GM12873 (cell line): ENCODE results near the gene ENDOV.
A peak's percentile ranks its signal among the peaks of the same experiment; 100 is the strongest.

Source experiments
- TF ChIP-seq, protein P1 (sequence below): IDR thresholded peaks from 2 replicates; pipeline ENCODE4 v1.5.1; 2012; ENCODE audit warnings: low read depth, mild to moderate bottlenecking, moderate library complexity, low read length, control low read depth; ENCODE audit not compliant: insufficient read depth; ENCODE audit errors: missing control alignments

The ENDOV gene

DNA sequence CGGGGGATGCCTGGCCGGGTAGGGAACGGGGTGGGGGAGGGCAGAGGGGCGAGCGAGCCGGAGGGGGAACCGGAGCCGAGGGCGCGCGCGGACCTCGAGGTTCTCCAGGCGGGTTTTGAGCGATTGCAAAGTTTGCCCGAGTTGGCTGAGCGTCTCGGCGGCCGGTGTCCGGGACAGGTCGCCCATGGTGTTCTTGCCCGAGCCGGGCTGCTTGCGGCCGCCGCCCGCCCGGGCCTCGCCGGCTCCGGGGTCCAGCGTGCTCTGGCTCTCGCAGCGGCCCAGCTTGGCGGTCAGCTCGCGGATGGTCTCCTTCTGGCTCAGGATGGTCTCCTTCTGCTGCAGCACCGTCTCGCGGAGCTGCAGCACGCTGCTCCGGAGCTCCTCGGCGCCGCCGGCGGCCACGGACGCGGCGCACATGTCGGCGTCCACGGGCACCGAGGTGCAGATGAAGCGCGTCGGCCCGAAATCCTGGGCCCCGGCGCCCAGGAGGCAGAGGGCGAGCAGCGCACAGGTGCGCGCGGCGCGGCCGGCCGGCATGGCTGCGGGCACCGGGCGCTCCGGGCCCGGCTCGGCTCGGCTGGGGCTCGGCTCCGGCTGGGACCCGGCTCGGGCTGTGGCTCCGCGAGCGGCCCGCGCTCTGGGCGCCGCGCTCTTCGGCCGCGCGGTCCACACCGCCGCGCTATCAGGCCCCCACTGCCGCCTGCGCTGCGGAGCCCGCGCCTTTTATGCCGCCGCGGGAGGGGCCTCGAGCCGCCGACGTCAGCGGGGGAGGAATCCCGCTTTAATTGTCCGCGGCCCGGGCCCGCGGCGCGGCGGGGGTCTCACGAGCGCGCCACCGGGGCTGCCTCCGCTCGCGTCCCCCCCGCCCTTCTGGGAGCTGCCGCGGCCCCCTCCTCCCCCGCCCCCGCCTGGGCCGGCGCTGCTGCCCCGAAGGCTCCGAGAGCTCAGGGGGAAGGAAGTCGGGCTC, 61.2 kb downstream of the ENDOV start, which contains the start of gene NPTX1:
NPTX1 (minus strand) TSS at position 698 of the 967 bp plus-strand sequence; CDS start at position 537, 161 bp downstream.
- TF ChIP-seq, protein P1, sequence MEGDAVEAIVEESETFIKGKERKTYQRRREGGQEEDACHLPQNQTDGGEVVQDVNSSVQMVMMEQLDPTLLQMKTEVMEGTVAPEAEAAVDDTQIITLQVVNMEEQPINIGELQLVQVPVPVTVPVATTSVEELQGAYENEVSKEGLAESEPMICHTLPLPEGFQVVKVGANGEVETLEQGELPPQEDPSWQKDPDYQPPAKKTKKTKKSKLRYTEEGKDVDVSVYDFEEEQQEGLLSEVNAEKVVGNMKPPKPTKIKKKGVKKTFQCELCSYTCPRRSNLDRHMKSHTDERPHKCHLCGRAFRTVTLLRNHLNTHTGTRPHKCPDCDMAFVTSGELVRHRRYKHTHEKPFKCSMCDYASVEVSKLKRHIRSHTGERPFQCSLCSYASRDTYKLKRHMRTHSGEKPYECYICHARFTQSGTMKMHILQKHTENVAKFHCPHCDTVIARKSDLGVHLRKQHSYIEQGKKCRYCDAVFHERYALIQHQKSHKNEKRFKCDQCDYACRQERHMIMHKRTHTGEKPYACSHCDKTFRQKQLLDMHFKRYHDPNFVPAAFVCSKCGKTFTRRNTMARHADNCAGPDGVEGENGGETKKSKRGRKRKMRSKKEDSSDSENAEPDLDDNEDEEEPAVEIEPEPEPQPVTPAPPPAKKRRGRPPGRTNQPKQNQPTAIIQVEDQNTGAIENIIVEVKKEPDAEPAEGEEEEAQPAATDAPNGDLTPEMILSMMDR = no peak

DNA sequence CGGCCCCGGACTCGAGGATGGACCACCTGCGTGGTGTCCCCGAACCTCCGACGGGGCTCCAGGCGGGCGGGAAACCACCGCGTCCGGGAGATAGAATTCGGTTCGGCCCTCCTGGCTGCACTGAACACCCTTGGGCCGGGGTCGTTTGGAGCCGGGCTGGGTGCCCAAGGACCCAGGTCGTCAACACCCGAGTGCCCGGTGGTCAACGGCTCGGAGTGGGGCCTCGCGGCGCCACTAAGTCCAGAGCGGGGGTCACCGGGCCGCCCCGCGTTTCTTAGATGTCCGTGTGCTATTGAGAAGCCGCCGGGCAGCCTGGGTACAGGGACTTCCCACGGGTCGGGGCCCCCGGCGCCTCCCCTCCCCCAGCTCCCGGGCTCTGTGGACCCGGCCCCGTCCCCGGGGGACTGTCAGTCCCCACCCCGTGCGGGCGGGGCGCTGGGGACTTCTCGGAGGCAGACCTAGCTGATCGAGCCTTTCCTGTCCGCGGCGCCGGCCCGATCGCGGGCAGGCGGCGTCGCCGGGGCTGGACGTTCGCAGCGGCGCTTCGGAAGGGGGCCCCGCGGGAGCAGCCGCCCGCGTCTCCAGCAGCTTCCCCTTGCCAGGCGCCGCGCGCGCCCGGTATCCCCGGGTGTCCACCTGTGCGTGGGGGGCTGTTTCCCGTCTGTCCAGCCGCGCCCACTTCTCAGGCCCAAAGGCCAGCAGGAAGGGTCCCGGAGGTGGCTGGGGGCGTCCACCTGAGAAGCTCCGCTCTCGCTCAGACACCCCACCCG, 62.1 kb downstream of the ENDOV start:
- TF ChIP-seq, protein P1 = no peak

DNA sequence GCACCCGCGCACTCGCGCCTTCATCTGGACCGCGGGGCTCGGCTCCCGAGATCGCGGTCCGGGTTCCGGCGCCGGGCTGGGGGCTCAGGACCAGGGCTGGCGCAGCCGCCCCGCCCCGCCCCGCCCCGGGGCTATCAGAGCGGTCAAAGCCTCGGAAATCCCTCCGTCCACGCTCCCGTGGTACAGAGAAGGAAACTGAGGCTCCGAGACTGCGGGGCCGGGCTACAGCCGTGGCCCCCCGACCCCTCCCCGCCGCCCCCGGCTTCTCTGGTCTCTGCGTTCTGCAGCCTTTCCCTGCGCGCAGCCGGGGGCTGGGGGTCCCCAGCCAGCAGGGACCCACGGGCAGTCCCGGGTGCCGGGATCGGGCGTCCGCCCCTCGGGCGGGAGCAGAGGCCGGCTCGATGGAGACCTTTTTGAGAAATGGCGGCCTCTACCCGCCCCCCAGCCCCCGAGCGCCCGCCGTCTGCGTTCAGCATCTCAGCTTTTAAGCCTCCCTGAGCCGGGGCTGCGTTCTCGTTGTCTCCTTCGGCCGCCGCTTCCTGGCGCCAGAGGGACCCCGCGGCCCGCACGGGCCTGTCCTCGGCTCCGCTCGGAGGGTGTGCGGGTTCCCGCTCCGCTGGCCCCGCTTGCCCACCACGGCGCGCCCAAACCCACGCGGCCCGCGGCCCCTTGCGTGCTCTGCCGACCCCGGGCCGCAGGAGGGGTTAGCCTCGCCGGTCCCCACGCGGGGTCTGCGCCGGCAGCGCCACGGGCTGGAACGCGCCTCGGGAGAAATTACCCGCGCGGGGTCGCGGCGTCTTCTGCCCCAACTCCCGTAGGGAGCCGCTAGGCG, 62.9 kb downstream of the ENDOV start:
- TF ChIP-seq, protein P1 = peak; percentile 28

DNA sequence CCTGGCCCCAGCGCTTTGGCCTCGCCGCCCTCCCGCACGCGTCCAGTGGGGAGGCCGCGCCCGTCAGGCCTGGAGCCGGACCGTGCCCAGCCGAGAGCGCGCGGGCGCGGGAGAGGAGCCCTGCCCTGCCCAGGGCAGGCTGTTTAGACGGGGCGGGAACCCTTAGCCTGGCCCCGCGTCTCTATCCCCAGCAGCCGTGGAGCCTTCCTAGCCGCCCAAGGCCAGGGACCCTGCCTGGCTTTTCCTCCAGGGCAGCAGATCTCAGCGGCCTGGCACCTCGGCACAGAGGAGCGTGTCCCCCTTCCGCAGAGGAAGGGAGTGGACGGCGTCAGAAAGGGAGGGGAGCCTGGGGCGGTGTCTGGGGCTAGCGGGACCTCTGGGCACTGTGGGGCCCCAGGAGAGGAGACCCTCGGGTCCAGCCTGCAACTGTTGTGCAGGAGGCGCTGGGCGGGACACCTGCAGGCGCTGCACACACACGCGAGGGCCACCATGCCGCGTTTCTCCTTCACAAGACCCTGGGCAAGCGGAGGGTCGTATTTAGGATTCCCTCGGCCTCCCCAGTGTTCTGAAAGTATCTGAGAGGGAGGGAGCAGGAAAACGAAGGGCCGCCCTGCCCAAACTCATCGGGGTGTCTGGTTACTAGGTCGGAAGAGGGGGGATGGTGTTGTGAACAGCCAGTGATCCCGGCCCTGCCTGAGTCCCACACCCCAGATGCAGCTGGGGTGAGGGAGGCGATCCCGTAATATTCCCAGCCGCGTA, 63.7 kb downstream of the ENDOV start:
- TF ChIP-seq, protein P1 = no peak

DNA sequence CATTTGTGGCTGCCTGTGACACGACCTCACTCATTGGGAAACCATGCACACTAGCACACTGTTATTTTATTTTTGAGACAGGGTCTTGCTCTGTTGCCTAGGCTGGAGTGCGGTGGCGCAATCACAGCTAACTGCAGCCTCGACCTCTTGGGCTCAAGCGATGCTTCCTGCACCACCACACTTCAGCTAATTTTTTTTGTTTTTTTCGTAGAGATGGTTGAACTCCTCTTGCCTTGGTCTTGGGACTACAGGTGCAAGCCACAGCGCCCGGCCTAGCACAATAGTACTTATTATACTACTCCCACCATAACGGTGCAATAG, 64.2 kb downstream of the ENDOV start:
- TF ChIP-seq, protein P1 = no peak

DNA sequence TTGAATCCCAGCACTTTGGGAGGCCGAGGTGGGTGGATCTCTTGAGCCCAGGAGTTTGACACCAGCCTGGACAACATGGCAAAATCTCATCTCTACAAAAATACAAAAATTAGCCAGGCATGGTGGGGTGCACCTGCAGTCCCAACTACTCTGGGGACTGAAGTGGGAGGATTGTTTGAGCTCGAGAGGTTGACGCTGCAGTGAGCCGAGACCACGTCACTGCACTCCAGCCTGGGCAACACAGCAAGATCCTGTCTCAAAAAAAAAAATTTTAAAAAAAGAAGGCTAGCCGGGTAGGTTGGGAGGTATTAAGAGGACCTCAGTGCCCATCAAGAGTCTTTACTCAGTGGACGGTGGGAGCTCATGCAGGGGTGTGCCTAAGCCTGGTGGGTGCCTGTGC, 65.3 kb downstream of the ENDOV start:
- TF ChIP-seq, protein P1 = no peak
